Gastrocnemius medialis (tissue), 4 donors: ENCODE results near the gene BANK1. TPM values are rescaled to one million over a fixed set of nuclear protein-coding genes. Genes with fewer than 3 reads are reported as not detected.

ENCODE experiments used
- ATAC-seq, 2 donors: fragments of 150-250 bp; one replicate each; pipeline ENCODE4 v1.9.1; 2016
- DNase-seq, 2 donors: peaks; one replicate each; pipeline ENCODE4 v3.0.0-alpha.2; 2019
- H3K27ac ChIP-seq, 4 donors: fragments of 200-600 bp; sonication (generic); 1 replicate in 1 of 4; 2 replicates in 3 of 4; pipeline ENCODE4 v1.5.1; 2016 to 2018; ENCODE audit warnings: mild to moderate bottlenecking in 2 of 4, moderate library complexity in 1 of 4
- H3K27me3 ChIP-seq, 3 donors: fragments of 200-600 bp; sonication (generic) in 2 of 3; 1 replicate in 1 of 3; 2 replicates in 2 of 3; pipeline versions ENCODE4 v1.5.1 to v1.6.0; 2016 to 2019; ENCODE audit warnings: mild to moderate bottlenecking in 1 of 3, moderate library complexity in 1 of 3
- H3K36me3 ChIP-seq, 2 donors: fragments of 200-600 bp; sonication (generic) in 1 of 2; one replicate each; pipeline ENCODE4 v1.5.1; 2017 to 2018
- H3K4me1 ChIP-seq, 2 donors: fragments of 200-600 bp; sonication (generic) in 1 of 2; one replicate each; pipeline ENCODE4 v1.5.1; 2016 to 2017; ENCODE audit warnings: mild to moderate bottlenecking in 2 of 2
- H3K4me3 ChIP-seq, 4 donors: fragments of 200-600 bp; sonication (generic) in 3 of 4; 1 replicate in 1 of 4; 2 replicates in 3 of 4; pipeline ENCODE4 v1.5.1; 2016 to 2019; ENCODE audit warnings: mild to moderate bottlenecking in 2 of 4
- H3K9me3 ChIP-seq, 3 donors: fragments of 200-600 bp; sonication (generic) in 2 of 3; 1 replicate in 1 of 3; 2 replicates in 2 of 3; pipeline ENCODE4 v1.5.1; 2016 to 2019
- CTCF ChIP-seq, 5 experiments: fragments of 450-650 bp in 3 of 5; fragments of 200-600 bp in 2 of 5; sonication (generic) in 2 of 5; IDR thresholded peaks in 4 of 5; conservative IDR thresholded peaks in 1 of 5; 1 replicate in 4 of 5; 2 replicates in 1 of 5; pipeline ENCODE4 v1.5.1; 2016 to 2019; ENCODE audit warnings: antibody characterized with exemption in 5 of 5, mild to moderate bottlenecking in 3 of 5, moderate library complexity in 3 of 5
- POLR2A ChIP-seq, 2 donors: fragments of 450-650 bp; IDR thresholded peaks; one replicate each; pipeline ENCODE4 v1.6.1; 2017; ENCODE audit warnings: antibody characterized with exemption in 2 of 2, mild to moderate bottlenecking in 2 of 2, moderate library complexity in 2 of 2
- in situ Hi-C, 4 donors: fragments of 200-750 bp; cut with MboI; loops; one replicate each; pipeline versions ENCODE4 v1.15.0 to v1.8.0; 2017; ENCODE audit warnings: low sequenced_read_pairs in 4 of 4
- intact Hi-C: fragments of 100-400 bp; cut with DNase I; formaldehyde crosslinking; loops from one replicate; pipeline ENCODE4 v1.15.1; 2023; ENCODE audit warnings: low total_unique reads
- total RNA-seq, 4 donors: library from RNA; depleted of rRNA; stranded (reverse); fragments of >200 nt; gene quantifications; one replicate each; pipeline versions ENCODE4 v1.1.0 to v1.2.3, GENCODE V29; 2016

The BANK1 gene
- total RNA-seq, 4 donors from 2014 or later = 0.10 to 0.91 (median 0.26) TPM

GRCh38 chr4:101794806-101795205 is 4.3 kb downstream of the BANK1 start:
- intact Hi-C loops = no loop called here
- no peak overlapping the region for H3K27ac ChIP-seq
- TF ChIP-seq CTCF (IDR thresholded peaks at IDR 0.05 in 4 of 5, conservative IDR thresholded peaks at IDR 0.05 in 1 of 5) = no peak
- TF ChIP-seq POLR2A (IDR thresholded peaks at IDR 0.05) = no peak
- in situ Hi-C loops = no loop called here
- no peaks in the 10 kb centered on the region for H3K36me3 ChIP-seq
- peaks cover 2 to 9% (median 8%) of the 10 kb centered on the region in 3 donors for H3K27me3 ChIP-seq
- ATAC-seq (no peak), DNase-seq (no peak)
- H3K4me3 ChIP-seq = no peak overlapping the region
- H3K4me1 ChIP-seq = no peaks in the 10 kb centered on the region
- no peaks in the 10 kb centered on the region for H3K9me3 ChIP-seq

GRCh38 chr4:101795704-101796103 is 5.2 kb downstream of the BANK1 start:
- Histone ChIP-seq H3K9me3 (no peaks in the 10 kb centered on the region), H3K27ac (no peak overlapping the region), H3K4me3 (no peak overlapping the region), H3K4me1 (no peaks in the 10 kb centered on the region), H3K27me3 (peaks cover 2 to 8% (median 4%) of the 10 kb centered on the region in 3 donors), H3K36me3 (no peaks in the 10 kb centered on the region)
- in situ Hi-C loops (no loop called here), intact Hi-C loops (no loop called here)
- no peak for TF ChIP-seq POLR2A (IDR thresholded peaks at IDR 0.05)
- TF ChIP-seq CTCF (IDR thresholded peaks at IDR 0.05 in 4 of 5, conservative IDR thresholded peaks at IDR 0.05 in 1 of 5) = no peak
- ATAC-seq (no peak), DNase-seq (no peak)

GRCh38 chr4:101801958-101802357 is 11.4 kb downstream of the BANK1 start:
- H3K4me3 ChIP-seq = no peak overlapping the region
- no peaks in the 10 kb centered on the region for H3K27me3 ChIP-seq
- DNase-seq = no peak
- H3K27ac ChIP-seq = no peak overlapping the region
- no peak for ATAC-seq
- intact Hi-C loops (no loop called here), in situ Hi-C loops (no loop called here)
- H3K4me1 ChIP-seq = no peaks in the 10 kb centered on the region
- TF ChIP-seq POLR2A (IDR thresholded peaks at IDR 0.05) (no peak), CTCF (IDR thresholded peaks at IDR 0.05 in 4 of 5, conservative IDR thresholded peaks at IDR 0.05 in 1 of 5) (no peak)
- no peaks in the 10 kb centered on the region for H3K9me3 ChIP-seq
- H3K36me3 ChIP-seq = no peaks in the 10 kb centered on the region

- intact Hi-C loops (no loop called here), in situ Hi-C loops (no loop called here)
- DNase-seq (no peak), ATAC-seq (no peak)
- no peaks in the 10 kb centered on the region for H3K36me3 ChIP-seq
- no peaks in the 10 kb centered on the region for H3K9me3 ChIP-seq
- H3K4me1 ChIP-seq = no peaks in the 10 kb centered on the region
- no peaks in the 10 kb centered on the region for H3K27me3 ChIP-seq
- H3K27ac ChIP-seq = no peak overlapping the region
- no peak overlapping the region for H3K4me3 ChIP-seq
- TF ChIP-seq POLR2A (IDR thresholded peaks at IDR 0.05) (no peak), CTCF (IDR thresholded peaks at IDR 0.05 in 4 of 5, conservative IDR thresholded peaks at IDR 0.05 in 1 of 5) (no peak)
Measured at GRCh38 chr4:101806914-101807313, 16.4 kb downstream of the BANK1 start.

- TF ChIP-seq POLR2A (IDR thresholded peaks at IDR 0.05) = no peak
- TF ChIP-seq CTCF (IDR thresholded peaks at IDR 0.05 in 4 of 5, conservative IDR thresholded peaks at IDR 0.05 in 1 of 5) = no peak
- no peak for DNase-seq
- in situ Hi-C loops (no loop called here), intact Hi-C loops (no loop called here)
- no peak for ATAC-seq
- H3K36me3 ChIP-seq = no peaks in the 10 kb centered on the region
- H3K27ac ChIP-seq = no peak overlapping the region
- no peaks in the 10 kb centered on the region for H3K9me3 ChIP-seq
- H3K27me3 ChIP-seq = no peaks in the 10 kb centered on the region
- no peak overlapping the region for H3K4me3 ChIP-seq
- no peaks in the 10 kb centered on the region for H3K4me1 ChIP-seq
Measured at GRCh38 chr4:101807351-101807750, 16.8 kb downstream of the BANK1 start.
